Activated CD8-positive, alpha-beta T cell treated with anti-CD3 and anti-CD28 coated beads for 36 hours (primary cell): ENCODE results near the gene ARSI. TPM values are rescaled to one million over a fixed set of nuclear protein-coding genes. Genes with fewer than 3 reads are reported as not detected.

Source experiments
- ATAC-seq: fragments of 200-7000 bp; cut with Tn5 transposase; one replicate; pipeline ENCODE4 v1.10.0; 2021; ENCODE audit warnings: mild to moderate bottlenecking, moderate library complexity
- CTCF ChIA-PET: fragments of 350-600 bp; sonication (Branson Sonifier 250); formaldehyde crosslinking; loops from one replicate; lab custom pipeline; 2021; ENCODE audit warnings: antibody characterized with exemption; lab: Charles Lee
- POLR2A ChIA-PET: fragments of 350-600 bp; sonication (Branson Sonifier 250); formaldehyde crosslinking; loops from one replicate; lab custom pipeline; 2021; ENCODE audit warnings: antibody characterized with exemption; lab: Charles Lee
- DNase-seq: peaks from one replicate; pipeline ENCODE4 v3.0.0-alpha.2; 2020
- H3K27ac Mint-ChIP-seq: one replicate; pipeline ENCODE4 v1.8.0; 2021; ENCODE audit warnings: mild to moderate bottlenecking, mixed read lengths
- H3K27me3 Mint-ChIP-seq: one replicate; pipeline ENCODE4 v1.8.0; 2021; ENCODE audit warnings: mixed read lengths
- H3K36me3 Mint-ChIP-seq: one replicate; pipeline ENCODE4 v1.8.0; 2021; ENCODE audit warnings: low read depth, mixed read lengths
- H3K4me1 Mint-ChIP-seq: one replicate; pipeline ENCODE4 v1.8.0; 2021; ENCODE audit warnings: low read depth, mixed read lengths
- H3K4me3 Mint-ChIP-seq: one replicate; pipeline ENCODE4 v1.8.0; 2021; ENCODE audit warnings: mild to moderate bottlenecking, moderate library complexity, mixed read lengths
- H3K9me3 Mint-ChIP-seq: one replicate; pipeline ENCODE4 v1.8.0; 2021; ENCODE audit warnings: mixed read lengths
- intact Hi-C: fragments of 100-400 bp; cut with micrococcal nuclease; formaldehyde crosslinking; loops from one replicate; pipeline ENCODE4 v1.10.0; 2022
- total RNA-seq, 2 experiments: library from RNA; stranded (reverse); gene quantifications; one replicate each; pipeline ENCODE4 v1.2.3, GENCODE V29; 2021
- TF ChIP-seq, protein P1 (sequence below): fragments of 200-600 bp; IDR thresholded peaks from one replicate; pipeline ENCODE4 v1.8.0; 2022; ENCODE audit warnings: antibody characterized with exemption, mild to moderate bottlenecking

Gene ARSI
- total RNA-seq, 2 experiments from 2014 or later = not detected

DNA sequence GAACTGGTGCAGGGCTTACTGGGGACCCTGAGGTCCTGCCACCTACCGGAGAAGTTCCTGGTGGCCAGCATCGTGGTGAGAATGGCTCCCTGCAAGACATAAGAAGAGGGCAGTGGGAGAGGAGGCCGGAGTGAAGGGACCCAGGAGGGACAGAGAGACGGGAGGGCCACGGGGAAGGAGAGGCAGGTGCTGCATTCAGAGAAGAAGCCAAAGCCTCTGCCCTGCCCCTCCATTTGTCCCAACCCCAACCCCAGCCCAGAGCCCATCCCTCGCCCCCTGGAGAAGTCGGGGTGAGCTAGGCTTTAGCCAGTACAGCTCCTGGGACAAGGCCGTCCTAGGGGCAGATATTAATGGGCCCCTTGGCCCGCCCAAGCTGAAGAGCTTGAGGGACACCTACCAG, 55.0 kb downstream of the ARSI start:
- ATAC-seq (no peak), DNase-seq (no peak)
- Mint-ChIP-seq H3K4me3 (no peak overlapping the region), H3K36me3 (no peaks in the 10 kb centered on the region), H3K4me1 (no peaks in the 10 kb centered on the region), H3K9me3 (no peaks in the 10 kb centered on the region), H3K27me3 (no peaks in the 10 kb centered on the region), H3K27ac (no peak overlapping the region)
- intact Hi-C loops = no loop called here
- POLR2A ChIA-PET = no interaction called here
- CTCF ChIA-PET = no interaction called here
- TF ChIP-seq, protein P1, sequence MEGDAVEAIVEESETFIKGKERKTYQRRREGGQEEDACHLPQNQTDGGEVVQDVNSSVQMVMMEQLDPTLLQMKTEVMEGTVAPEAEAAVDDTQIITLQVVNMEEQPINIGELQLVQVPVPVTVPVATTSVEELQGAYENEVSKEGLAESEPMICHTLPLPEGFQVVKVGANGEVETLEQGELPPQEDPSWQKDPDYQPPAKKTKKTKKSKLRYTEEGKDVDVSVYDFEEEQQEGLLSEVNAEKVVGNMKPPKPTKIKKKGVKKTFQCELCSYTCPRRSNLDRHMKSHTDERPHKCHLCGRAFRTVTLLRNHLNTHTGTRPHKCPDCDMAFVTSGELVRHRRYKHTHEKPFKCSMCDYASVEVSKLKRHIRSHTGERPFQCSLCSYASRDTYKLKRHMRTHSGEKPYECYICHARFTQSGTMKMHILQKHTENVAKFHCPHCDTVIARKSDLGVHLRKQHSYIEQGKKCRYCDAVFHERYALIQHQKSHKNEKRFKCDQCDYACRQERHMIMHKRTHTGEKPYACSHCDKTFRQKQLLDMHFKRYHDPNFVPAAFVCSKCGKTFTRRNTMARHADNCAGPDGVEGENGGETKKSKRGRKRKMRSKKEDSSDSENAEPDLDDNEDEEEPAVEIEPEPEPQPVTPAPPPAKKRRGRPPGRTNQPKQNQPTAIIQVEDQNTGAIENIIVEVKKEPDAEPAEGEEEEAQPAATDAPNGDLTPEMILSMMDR = no peak

- Mint-ChIP-seq H3K4me1 (no peaks in the 10 kb centered on the region), H3K27ac (no peak overlapping the region)
- CTCF ChIA-PET = no interaction called here
Measured at GRCh38 chr5:150246835-150247234, 55.9 kb downstream of the ARSI start.

DNA sequence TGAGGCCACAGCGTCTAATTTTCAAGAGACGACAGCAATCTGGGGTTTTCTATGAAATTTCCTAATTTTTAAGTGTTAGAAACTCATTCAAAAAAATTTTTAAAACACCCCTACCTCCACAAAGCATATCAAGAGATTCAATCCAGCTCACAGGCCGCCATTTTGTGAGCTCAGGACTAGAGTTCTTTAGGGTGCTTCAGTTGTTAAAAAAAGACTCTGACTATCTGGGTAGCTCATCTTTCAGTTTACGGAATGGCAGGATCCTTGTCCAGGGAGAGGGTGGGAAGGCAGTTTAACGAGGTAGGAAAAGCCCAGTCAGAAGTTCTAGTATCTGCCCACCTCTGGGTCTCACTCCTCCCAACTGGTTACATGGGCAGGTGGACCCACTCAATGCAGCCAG, 56.3 kb downstream of the ARSI start:
- Mint-ChIP-seq H3K36me3 (no peaks in the 10 kb centered on the region), H3K4me1 (no peaks in the 10 kb centered on the region), H3K27me3 (no peaks in the 10 kb centered on the region), H3K27ac (no peak overlapping the region), H3K4me3 (no peak overlapping the region), H3K9me3 (no peaks in the 10 kb centered on the region)
- ATAC-seq (no peak), DNase-seq (no peak)
- ChIA-PET POLR2A (no interaction called here), CTCF (no interaction called here)
- intact Hi-C loops = no loop called here
- TF ChIP-seq, protein P1 = no peak

More at GRCh38 chr5:150246835-150247234, 55.9 kb downstream of the ARSI start:
- POLR2A ChIA-PET = no interaction called here
- Mint-ChIP-seq H3K27me3 (no peaks in the 10 kb centered on the region), H3K9me3 (no peaks in the 10 kb centered on the region), H3K36me3 (no peaks in the 10 kb centered on the region), H3K4me3 (no peak overlapping the region)
- TF ChIP-seq, protein P1 = no peak
- ATAC-seq (no peak), DNase-seq (no peak)
- intact Hi-C loops = no loop called here

Other genes with a start within 250 kb of the ARSI start
- gene CSF1R, start 216.4 kb downstream of the ARSI start, total RNA-seq = not detected
- under 1 TPM; 0.58 to 0.74 TPM for gene PDGFRB, start 147.1 kb downstream of the ARSI start, total RNA-seq
- gene CDX1, start 136.1 kb downstream of the ARSI start, total RNA-seq = not detected
- not detected for gene SLC6A7, start 112.8 kb downstream of the ARSI start, total RNA-seq
- not detected for gene CAMK2A, start 13.1 kb downstream of the ARSI start, total RNA-seq
- gene TCOF1, start 54.8 kb upstream of the ARSI start, total RNA-seq = 100 to 1,000 TPM; 114 to 117 TPM
- 100 to 1,000 TPM; 277 to 282 TPM for gene CD74, start 110.0 kb upstream of the ARSI start, total RNA-seq
- gene RPS14, start 146.8 kb upstream of the ARSI start, total RNA-seq = 1,000 to 10,000 TPM; 3,542 to 3,651 TPM
- 1 to 10 TPM; 2.9 to 3.3 TPM for gene NDST1, start 205.2 kb upstream of the ARSI start, total RNA-seq